ENCODE data around the gene GOLGA8N. TPM values are rescaled to one million over a fixed set of nuclear protein-coding genes. Genes with fewer than 3 reads are reported as not detected.
"Not testable (repeated sequence)": the region's sequence is repeated elsewhere in the genome, so short reads cannot be mapped to it uniquely, and the experiment has no call there.

Gene GOLGA8N
- total RNA-seq = 1 to 10 TPM; 8.8 to 9.2 TPM
- long read RNA-seq, partial matches to known transcripts = 0 of 1 reads
- long read RNA-seq, other reads (novel, unspliced or antisense) = 1 of 1 reads

DNA sequence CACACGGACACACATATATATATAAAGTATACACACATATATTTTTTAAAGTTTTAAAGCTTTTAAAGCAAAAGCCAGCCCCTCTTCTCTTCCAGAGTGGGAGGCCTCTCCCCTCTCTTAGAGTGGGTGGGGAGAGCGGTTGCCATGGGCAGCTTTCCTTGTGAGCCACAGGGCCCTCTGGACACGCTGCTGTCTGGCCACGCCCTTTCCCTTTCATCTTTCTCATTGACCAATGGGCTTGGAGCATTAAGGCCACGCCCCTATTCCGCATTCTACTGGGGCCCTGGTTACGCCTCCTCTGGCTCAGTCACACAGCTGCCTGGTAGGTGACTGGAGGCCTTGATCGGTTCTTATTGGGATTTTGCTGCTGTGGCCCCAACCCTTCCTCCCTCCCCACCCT is at the start of gene GOLGA8N:
GOLGA8N (plus strand) TSS at position 306 of the 400 bp plus-strand sequence.
- intact Hi-C loops (cut with DNase I); ATAC-seq; DNase-seq: not testable (repeated sequence)

DNA sequence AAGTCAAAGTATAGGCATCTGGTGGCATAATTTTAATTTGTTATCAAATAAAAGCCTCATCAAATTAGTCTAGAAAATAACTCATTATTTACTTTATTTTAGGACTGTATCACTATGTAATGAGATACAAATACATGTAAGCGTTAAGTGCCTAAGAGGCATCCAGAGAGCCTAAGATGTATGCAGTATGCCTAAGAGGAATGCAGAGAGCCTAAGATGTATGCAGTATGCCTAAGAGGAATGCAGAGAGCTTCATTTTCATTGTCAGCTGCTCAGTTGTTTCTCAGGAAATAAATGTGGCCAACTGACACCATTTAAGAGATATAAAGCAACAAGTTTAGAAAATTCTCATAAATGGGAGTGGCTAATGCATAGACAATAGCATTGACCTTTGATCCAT is 49.8 kb upstream of the GOLGA8N start:
- intact Hi-C loops (cut with DNase I); ATAC-seq; DNase-seq: not testable (repeated sequence)

DNA sequence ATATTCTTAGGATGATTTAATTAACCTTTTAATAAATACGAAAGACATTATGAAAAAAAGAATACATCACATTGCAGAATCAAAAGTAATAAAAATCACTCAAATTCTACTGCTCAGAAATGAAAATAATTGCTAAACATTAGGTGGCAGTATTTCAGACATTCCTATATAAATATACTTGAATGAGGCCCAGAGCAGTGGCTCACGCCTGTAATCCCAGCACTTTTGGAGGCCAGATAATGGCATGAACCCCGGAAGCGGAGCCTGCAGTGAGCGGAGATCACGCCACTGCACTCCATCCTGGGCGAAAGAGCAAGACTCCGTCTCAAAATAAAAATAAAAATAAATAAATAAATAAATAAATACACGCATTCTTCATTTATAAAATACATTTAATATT is 48.1 kb upstream of the GOLGA8N start:
- intact Hi-C loops (cut with DNase I); DNase-seq; ATAC-seq: not testable (repeated sequence)

DNA sequence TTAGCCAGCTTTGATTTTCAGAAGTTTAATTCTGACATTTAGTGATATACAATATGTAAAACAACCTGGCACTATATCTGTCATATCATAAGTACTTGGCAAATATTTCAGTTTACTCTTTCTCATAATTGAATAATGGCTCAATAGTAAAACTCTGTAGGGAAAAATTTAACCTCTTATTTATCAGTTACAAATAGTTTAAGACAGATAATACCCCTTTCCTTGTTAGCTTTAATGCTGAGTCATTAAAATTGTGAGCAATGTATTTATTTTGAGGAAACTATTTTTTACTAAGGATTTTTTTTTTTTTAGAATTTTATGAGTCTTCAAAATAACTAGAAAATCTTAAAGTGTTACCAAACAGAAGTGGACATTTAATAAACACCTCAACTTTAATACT is 38.7 kb upstream of the GOLGA8N start:
- intact Hi-C loops (cut with DNase I); ATAC-seq: not testable (repeated sequence)

DNA sequence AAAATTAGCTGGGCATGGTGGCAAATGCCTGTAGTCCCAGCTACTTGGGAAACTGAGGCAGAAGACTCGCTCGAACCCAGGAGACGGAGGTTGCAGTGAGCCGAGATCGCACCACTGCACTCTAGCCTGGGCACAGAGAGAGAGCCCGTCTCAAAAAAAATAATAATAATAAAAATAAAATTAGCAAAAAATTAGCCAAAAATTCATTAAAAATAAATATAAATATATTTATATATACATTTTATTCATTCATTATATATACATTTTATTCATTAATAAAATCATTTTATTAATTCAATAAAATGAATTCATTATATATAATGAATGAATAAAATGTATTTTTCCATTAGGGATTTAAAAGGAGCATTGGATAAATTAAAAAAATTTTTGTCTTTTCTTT is 31.1 kb upstream of the GOLGA8N start:
- intact Hi-C loops (cut with DNase I); DNase-seq; ATAC-seq: not testable (repeated sequence)

More for the DNA sequence above, 38.7 kb upstream of the GOLGA8N start:
- not testable (repeated sequence) for DNase-seq

DNA sequence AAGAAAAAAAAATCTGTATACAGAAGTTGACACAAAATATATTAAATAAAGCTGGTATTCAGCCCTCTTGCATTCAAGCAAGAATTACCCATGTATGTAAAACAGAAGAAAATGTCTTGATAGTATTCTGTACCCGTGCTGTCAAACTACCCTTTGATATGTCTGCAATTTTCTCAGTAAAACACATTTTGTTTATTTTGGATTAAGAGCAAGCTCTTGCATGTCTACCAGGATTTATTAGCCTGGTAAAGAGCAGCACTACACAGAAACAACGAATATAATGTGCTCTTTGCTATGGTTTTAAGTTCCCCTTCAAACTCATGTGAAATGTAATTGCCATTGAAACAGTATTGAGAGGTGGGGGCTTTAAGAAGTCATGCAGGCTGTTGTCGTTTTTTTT is 24.3 kb upstream of the GOLGA8N start:
- DNase-seq; ATAC-seq; intact Hi-C loops (cut with DNase I): not testable (repeated sequence)

DNA sequence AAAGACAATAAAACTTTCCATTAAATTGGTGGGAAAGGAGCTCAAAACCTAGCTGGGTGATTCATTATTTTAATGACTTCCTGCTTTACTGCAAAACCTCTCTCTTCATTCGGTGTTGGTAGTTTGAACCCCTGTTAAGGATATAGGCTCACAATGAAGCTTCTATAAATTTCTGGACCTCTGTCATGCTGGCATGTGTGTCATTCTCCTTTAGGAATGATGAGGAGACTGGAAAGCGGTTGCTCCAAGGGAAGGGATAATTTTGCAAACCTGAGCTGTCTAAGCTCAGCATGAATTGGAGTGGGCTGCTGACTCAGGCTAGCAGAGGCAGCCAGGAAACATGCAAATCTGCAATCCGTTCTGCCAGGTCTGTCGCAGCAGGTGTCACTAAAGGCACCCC is 14.8 kb upstream of the GOLGA8N start:
- intact Hi-C loops (cut with DNase I); ATAC-seq; DNase-seq: not testable (repeated sequence)

DNA sequence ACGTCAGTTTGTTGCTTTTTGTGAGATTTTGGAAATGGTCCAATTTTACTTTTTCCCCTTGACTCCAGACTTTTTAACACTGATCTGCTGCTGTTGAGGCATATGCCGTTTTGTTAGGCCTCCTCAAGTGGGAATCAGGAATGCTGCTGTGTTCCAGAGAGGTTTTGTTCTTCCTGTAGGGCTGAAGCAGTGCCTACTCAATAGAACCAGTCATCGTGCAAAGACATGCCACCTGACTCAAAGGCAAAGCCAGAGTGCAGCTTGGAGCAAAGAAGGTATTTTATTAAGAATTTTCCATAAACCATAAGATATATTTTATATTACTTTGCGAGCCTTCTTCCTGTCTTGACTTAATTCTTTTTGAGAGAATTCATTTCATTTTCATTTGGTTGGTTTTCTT is 7.4 kb upstream of the GOLGA8N start:
- DNase-seq; intact Hi-C loops (cut with DNase I); ATAC-seq: not testable (repeated sequence)

DNA sequence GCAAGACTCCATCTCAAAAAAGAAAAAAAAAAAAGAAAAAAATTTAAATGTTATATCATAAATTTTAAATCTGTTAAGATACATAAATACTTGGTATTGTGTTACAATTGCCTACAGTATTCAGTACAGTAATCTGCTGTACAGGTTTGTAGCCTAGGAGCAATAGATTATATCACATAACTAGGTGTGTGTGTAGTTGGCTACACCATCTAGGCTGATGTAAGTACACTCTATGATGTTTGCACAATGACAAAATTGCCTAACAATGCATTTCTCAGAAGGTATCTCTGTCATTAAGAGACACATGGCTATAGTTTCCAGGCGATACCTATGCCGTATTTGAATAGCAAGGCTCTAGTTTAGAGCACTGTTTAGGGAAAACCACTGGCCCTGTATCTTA is 16.3 kb downstream of the GOLGA8N start:
- DNase-seq; intact Hi-C loops (cut with DNase I); ATAC-seq: not testable (repeated sequence)

DNA sequence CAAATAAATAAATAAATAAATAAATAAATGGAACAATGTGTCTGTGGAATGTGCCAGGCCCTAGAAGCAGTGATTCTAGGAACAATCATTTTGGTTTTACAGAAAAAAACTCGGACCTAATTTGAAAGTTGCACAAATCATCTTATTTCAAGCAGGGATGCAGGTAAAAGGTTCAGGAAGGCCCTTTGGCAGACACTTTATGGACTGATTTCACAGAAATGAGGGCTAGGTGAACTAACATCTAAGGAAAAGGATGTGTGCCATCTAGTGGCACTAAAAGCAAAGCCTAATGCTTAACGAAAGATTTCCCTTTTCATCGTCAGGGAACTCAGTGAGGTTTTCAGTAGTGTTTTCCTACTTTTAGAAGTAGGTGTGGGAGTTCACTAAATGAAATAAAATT is 17.5 kb downstream of the GOLGA8N start:
- intact Hi-C loops (cut with DNase I); DNase-seq; ATAC-seq: not testable (repeated sequence)

DNA sequence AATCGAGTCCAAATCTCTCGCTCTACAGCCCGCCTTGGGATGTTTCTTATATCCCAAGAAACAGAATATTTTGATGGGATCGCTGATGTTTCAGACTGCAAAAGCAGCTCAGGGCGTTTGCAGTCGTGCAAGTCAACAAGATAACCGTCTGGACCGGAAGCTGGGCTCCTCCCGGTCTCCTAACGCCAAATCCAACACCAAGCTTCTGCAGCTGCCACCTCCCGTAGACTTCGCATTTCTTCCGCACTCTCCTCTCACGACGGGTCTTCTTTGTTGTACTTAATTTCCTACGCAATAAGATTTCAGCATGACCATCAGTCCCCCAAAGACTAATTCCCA is 21.4 kb downstream of the GOLGA8N start:
- ATAC-seq = peak; percentile 82 to 85
- intact Hi-C loops (cut with DNase I) = not testable (repeated sequence)
- DNase-seq = peak; percentile 55

DNA sequence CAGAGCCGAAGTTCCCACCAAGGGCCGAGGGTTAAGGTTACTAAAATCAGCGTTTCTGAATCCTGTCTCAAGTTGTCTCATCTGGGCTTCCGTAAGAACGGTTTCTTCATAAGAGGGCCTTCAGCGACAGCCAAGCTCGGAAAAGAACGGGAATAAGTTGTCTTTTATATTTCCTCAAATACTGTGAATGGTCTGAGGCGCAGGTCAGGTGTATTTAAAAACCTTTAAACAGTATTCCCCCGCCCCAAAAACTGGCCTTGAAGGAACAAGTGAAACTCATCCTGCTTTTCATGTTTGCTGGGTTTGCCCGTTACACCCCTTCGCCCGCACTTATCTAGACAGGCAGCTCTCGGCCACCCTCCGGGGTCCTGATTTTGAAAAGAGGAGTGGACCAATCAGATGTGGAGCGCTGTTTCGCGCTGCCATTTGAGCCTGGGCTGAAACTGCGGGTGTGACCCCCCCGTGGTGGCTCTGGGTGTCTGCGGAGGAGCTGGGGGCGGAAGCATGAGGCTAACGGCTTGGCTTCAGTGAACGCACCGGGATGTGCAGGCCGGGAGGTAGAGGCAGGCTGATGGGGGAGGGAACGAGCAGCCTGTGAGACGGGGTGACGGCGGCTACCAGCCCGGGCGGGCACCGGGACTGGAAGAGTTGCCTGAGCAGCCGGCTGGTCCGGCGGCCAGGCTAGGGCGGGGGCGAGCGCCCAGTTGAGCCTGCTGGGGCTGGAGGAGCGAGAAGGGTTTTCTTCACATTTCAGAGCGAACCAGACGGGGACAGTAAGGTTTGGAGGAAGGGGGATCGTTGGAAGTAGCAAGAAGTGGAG is 22.0 kb downstream of the GOLGA8N start, which contains the start of gene ARHGAP11A:
ARHGAP11A (plus strand) TSS at position 454 of the 820 bp plus-strand sequence. CDS start 708 bp downstream, outside the sequence.
- intact Hi-C loops (cut with DNase I) = not testable (repeated sequence)
- peak; percentile 78 for DNase-seq
- ATAC-seq = peak; percentile 92 to 96

DNA sequence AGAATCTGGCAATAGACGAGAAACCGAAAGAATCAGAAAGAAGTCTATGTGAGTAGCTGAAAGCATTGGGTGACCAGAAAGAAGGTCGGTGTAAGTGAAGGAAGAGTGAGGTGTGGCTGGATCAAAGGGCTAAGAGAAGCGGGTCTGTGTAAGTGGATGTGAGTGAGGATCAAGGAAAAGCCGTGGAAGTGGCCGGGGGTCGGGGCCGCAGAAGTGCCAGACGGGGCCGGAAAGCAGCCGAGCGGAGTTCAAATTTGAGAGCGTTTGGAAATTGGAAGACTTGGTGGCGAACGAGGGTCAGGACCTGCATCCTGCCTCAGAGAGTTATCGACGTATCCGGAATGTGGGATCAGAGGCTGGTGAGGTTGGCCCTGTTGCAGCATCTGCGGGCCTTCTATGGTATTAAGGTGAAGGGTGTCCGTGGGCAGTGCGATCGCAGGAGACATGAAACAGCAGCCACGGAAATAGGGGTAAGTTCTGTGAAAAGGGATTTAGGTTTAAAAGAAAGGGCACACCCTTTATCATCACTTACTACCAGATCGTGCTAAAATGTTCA is 22.7 kb downstream of the GOLGA8N start:
- ATAC-seq; intact Hi-C loops (cut with DNase I); DNase-seq: not testable (repeated sequence)

DNA sequence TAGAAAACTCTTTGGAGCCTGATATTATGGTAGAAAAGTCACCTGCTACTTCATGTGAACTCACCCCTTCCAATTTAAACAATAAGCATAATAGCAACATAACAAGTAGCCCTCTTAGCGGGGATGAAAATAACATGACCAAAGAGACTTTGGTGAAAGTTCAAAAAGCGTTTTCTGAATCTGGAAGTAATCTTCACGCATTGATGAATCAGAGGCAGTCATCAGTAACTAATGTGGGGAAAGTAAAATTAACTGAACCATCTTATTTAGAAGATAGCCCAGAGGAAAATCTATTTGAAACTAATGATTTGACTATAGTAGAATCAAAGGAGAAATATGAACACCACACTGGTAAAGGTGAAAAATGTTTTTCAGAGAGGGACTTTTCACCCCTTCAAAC is 43.2 kb downstream of the GOLGA8N start:
- DNase-seq = no peak
- ATAC-seq = no peak
- intact Hi-C loops (cut with DNase I) = no loop called here

DNA sequence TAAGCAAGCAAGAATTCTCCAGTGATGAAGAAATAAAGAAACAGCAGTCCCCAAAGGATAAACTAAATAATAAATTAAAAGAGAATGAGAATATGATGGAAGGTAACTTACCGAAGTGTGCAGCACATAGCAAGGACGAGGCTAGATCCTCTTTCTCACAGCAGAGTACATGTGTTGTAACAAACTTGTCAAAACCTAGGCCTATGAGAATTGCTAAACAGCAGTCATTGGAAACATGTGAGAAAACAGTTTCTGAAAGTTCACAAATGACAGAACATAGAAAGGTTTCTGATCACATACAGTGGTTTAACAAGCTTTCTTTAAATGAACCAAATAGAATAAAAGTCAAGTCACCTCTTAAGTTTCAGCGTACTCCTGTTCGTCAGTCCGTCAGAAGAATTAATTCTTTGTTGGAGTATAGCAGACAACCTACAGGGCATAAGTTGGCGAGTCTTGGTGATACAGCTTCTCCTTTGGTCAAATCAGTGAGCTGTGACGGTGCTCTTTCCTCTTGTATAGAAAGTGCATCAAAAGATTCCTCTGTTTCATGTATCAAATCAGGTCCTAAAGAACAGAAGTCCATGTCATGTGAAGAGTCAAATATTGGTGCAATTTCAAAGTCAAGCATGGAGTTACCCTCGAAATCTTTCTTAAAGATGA is 43.8 kb downstream of the GOLGA8N start:
- ATAC-seq = no peak
- intact Hi-C loops (cut with DNase I) = no loop called here
- DNase-seq = no peak

DNA sequence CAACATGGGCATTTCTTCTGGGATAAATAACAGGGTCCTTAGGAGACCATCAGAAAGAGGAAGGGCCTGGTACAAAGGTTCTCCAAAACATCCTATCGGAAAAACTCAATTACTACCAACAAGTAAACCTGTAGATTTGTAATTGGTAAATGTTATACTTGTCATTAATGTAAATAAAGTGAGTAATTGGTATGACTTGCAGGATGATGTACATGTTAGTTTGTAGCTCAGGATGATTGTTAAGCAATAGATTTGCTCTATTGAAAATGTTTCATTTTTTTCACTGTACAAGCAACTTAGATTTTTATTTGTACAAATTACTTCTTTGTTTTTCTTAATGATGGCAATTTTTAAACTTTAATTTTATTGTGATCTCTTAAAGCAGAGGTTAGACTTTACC is 44.4 kb downstream of the GOLGA8N start:
- intact Hi-C loops (cut with DNase I) = no loop called here

DNA sequence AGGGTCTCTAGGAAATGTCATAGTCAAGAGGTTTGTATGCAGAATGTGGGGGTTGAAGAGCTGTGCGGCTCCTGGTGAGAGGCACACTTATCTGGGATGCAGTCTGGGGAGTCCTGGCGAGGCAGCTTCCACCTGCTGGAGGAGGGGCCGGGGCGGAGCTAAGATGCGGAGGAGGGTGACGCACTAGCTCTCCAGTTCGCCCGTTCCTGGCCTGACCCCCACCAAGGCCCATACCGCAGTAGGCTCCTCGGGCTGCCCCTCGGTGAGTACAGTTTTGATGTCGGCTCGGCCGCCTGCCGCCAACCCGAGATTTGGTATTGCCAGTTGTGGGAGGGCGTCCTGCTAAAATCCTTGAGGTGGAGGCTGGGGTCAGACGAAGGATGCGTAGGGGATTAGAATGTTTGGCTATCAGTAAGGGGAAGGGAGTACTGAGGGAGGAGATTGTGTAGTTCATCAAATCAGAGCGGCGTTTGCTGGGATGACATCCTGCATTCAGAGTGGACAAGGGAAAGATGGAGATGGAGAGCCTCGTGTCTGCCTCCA is 48.3 kb downstream of the GOLGA8N start, which contains the start of gene SCG5:
SCG5 (plus strand) TSS at position 194 of the 543 bp plus-strand sequence. CDS start 1,883 bp downstream, outside the sequence.
- peak; percentile 53 to 91 for ATAC-seq
- DNase-seq = no peak
- intact Hi-C loops (cut with DNase I) = no loop called here

More for the DNA sequence above, 44.4 kb downstream of the GOLGA8N start:
- ATAC-seq (no peak), DNase-seq (no peak)

DNA sequence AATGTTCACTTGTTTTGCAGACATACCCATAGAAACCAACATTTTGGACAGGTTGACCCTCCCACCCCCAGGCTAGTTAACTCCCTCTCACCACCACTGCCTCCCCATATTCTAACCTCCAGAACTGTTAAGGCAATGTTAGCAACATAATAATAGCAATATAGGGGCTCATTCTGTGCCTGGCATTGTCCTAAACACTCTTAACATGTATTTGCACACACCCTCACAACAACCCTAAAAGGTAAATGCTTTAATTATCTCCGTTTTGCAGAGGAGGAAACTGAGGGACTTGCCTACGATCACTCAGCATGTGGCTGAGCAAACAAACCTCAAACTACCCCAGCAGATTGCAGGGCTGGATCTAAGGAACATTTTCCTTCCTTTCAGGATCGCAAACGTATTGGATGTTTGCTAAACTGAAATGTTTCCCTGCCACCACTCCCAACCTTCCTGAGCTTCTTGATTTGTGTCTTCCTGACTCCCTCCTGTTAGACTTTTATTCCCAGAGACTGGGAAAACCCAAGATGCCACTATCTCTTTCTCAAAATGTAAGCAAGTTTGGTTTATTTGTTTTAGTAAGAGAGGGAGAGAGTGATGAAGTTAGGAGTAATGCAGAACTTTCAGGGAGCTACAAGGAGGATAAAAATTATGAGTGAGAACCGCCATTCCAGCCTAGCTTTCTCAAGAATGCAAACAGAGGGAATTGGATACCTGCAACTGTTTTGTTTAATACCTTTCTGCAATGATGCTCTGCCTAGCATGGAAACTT is 49.6 kb downstream of the GOLGA8N start:
- intact Hi-C loops (cut with DNase I) = no loop called here
- no peak for DNase-seq
- ATAC-seq = no peak

All from left cardiac atrium (tissue), 4 donors.